ENCODE measurements around the gene CNPY1. TPM values are rescaled to one million over a fixed set of nuclear protein-coding genes. Genes with fewer than 3 reads are reported as not detected.

The CNPY1 gene
- total RNA-seq, 4 donors from 2014 or later: not detected

- 2% methylated on average over 57 of the region's 70 CpGs for WGBS
- H3K4me3 ChIP-seq: peak overlapping the region; percentile 32
Observed at GRCh38 chr7:155467846-155468784, 78.2 kb downstream of the CNPY1 start.

GRCh38 chr7:155466814-155467733 lies 79.3 kb downstream of the CNPY1 start:
- H3K27ac ChIP-seq: no peak overlapping the region
- 11% methylated on average over 30 of the region's 78 CpGs for WGBS
- TF ChIP-seq CTCF (IDR thresholded peaks at IDR 0.05): no peak
- no peak for TF ChIP-seq POLR2A (IDR thresholded peaks at IDR 0.05)
- no peak for TF ChIP-seq POLR2AphosphoS5 (IDR thresholded peaks at IDR 0.05)
- no peak for TF ChIP-seq EP300 (IDR thresholded peaks at IDR 0.05)
- H3K9me3 ChIP-seq: no peaks in the 10 kb centered on the region
- H3K27me3 ChIP-seq: peaks cover 99% of the 10 kb centered on the region
- peaks cover 40% of the 10 kb centered on the region for H3K4me1 ChIP-seq
- DNase-seq (ENCODE audit: low spot score in 2 of 2): no peak
- H3K36me3 ChIP-seq: no peaks in the 10 kb centered on the region
- H3K4me3 ChIP-seq: peak overlapping the region; percentile 32

More at GRCh38 chr7:155467846-155468784, 78.2 kb downstream of the CNPY1 start:
- no peaks in the 10 kb centered on the region for H3K36me3 ChIP-seq
- DNase-seq (ENCODE audit: low spot score in 2 of 2): no peak
- H3K4me1 ChIP-seq: peaks cover 46% of the 10 kb centered on the region
- H3K27ac ChIP-seq: no peak overlapping the region
- TF ChIP-seq EP300 (IDR thresholded peaks at IDR 0.05) (no peak), POLR2A (IDR thresholded peaks at IDR 0.05) (no peak), POLR2AphosphoS5 (IDR thresholded peaks at IDR 0.05) (no peak), CTCF (IDR thresholded peaks at IDR 0.05) (no peak)
- H3K27me3 ChIP-seq: peaks cover 99% of the 10 kb centered on the region
- H3K9me3 ChIP-seq: no peaks in the 10 kb centered on the region

GRCh38 chr7:155466142-155466813 lies 80.1 kb downstream of the CNPY1 start:
- DNase-seq (ENCODE audit: low spot score in 2 of 2): no peak
- H3K9me3 ChIP-seq: no peaks in the 10 kb centered on the region
- H3K4me1 ChIP-seq: peaks cover 32% of the 10 kb centered on the region
- no peak overlapping the region for H3K27ac ChIP-seq
- no peaks in the 10 kb centered on the region for H3K36me3 ChIP-seq
- peaks cover 99% of the 10 kb centered on the region for H3K27me3 ChIP-seq
- TF ChIP-seq CTCF (IDR thresholded peaks at IDR 0.05) (no peak), POLR2AphosphoS5 (IDR thresholded peaks at IDR 0.05) (no peak), POLR2A (IDR thresholded peaks at IDR 0.05) (no peak), EP300 (IDR thresholded peaks at IDR 0.05) (no peak)
- H3K4me3 ChIP-seq: peak overlapping the region; percentile 0
- 7% methylated on average over 27 of the region's 42 CpGs for WGBS

GRCh38 chr7:155465761-155466141 lies 80.6 kb downstream of the CNPY1 start:
- Histone ChIP-seq H3K36me3 (no peaks in the 10 kb centered on the region), H3K4me1 (peaks cover 29% of the 10 kb centered on the region), H3K27me3 (peaks cover 99% of the 10 kb centered on the region), H3K27ac (no peak overlapping the region), H3K9me3 (no peaks in the 10 kb centered on the region), H3K4me3 (no peak overlapping the region)
- TF ChIP-seq CTCF (IDR thresholded peaks at IDR 0.05) (no peak), EP300 (IDR thresholded peaks at IDR 0.05) (no peak), POLR2A (IDR thresholded peaks at IDR 0.05) (no peak), POLR2AphosphoS5 (IDR thresholded peaks at IDR 0.05) (no peak)
- DNase-seq (ENCODE audit: low spot score in 2 of 2): no peak
- WGBS: 21% methylated on average over 9 of the region's 9 CpGs

Data from suprapubic skin (tissue), 4 donors.